WERI-Rb-1 (cell line): ENCODE data around the gene TRAPPC3L.
"Not testable (repeated sequence)": the region's sequence is repeated elsewhere in the genome, so short reads cannot be mapped to it uniquely, and the experiment has no call there.

Source experiments
- DNase-seq: peaks from one replicate; pipeline ENCODE4 v3.0.0-alpha.2; 2020
- H3K27ac ChIP-seq: fragments of 250-450 bp; sonication (Bioruptor Pico); 2 replicates; pipeline ENCODE4 v1.5.1; 2020; ENCODE audit warnings: mild to moderate bottlenecking, moderate library complexity
- H3K27me3 ChIP-seq: fragments of 250-450 bp; sonication (Bioruptor Pico); 2 replicates; pipeline ENCODE4 v1.5.1; 2021; ENCODE audit warnings: mild to moderate bottlenecking, low read depth, moderate library complexity; ENCODE audit not compliant: insufficient read depth, severe bottlenecking
- H3K36me3 ChIP-seq: fragments of 250-450 bp; sonication (Bioruptor Pico); 2 replicates; pipeline ENCODE4 v1.5.1; 2020; ENCODE audit warnings: mild to moderate bottlenecking, moderate library complexity
- H3K4me3 ChIP-seq: 2 replicates; pipeline ENCODE4 v1.5.1; 2011; ENCODE audit warnings: low read depth, mild to moderate bottlenecking, control low read depth, low read length
- H3K9me3 ChIP-seq: fragments of 250-450 bp; sonication (Bioruptor Pico); 2 replicates; pipeline ENCODE4 v1.5.1; 2021; ENCODE audit warnings: mild to moderate bottlenecking, moderate library complexity; ENCODE audit not compliant: severe bottlenecking
- TF ChIP-seq, protein P1 (sequence below): IDR thresholded peaks from 2 replicates; pipeline ENCODE4 v1.5.1; 2011; ENCODE audit warnings: low read depth, mild to moderate bottlenecking, control low read depth, inconsistent platforms, low read length

TRAPPC3L gene

DNA sequence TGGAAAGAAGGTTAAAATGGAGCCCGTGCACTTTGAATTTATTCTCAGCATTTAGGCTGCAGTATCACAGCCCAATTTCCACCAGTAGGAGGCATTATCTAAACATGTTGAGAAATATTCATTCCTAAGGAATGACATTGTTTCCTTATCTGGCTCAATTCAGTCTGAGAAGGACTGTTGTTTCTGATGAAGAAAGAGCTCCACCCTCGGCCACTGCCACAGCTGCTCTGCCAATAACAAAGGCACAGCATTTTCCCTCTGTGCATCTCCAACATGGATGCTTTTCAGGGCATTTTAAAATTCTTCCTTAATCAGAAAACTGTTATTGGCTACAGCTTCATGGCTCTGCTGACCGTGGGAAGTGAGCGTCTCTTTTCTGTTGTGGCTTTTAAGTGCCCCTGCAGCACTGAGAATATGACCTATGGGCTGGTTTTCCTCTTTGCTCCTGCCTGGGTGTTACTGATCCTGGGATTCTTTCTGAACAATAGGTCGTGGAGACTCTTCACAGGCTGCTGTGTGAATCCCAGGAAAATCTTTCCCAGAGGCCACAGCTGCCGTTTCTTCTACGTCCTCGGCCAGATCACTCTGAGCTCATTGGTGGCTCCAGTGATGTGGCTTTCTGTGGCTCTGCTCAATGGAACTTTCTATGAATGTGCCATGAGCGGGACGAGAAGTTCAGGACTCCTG is 33.9 kb downstream of the TRAPPC3L start, which contains the start of gene CALHM5:
Gene CALHM5, plus strand, starts transcription at position 216 of the 687 bp plus-strand sequence. Its CDS starts 58 bp downstream, at position 274.
- no peak within 1 kb of the TSS for H3K27ac ChIP-seq
- TF ChIP-seq, protein P1, sequence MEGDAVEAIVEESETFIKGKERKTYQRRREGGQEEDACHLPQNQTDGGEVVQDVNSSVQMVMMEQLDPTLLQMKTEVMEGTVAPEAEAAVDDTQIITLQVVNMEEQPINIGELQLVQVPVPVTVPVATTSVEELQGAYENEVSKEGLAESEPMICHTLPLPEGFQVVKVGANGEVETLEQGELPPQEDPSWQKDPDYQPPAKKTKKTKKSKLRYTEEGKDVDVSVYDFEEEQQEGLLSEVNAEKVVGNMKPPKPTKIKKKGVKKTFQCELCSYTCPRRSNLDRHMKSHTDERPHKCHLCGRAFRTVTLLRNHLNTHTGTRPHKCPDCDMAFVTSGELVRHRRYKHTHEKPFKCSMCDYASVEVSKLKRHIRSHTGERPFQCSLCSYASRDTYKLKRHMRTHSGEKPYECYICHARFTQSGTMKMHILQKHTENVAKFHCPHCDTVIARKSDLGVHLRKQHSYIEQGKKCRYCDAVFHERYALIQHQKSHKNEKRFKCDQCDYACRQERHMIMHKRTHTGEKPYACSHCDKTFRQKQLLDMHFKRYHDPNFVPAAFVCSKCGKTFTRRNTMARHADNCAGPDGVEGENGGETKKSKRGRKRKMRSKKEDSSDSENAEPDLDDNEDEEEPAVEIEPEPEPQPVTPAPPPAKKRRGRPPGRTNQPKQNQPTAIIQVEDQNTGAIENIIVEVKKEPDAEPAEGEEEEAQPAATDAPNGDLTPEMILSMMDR: no peak
- no peak for DNase-seq
- no peak within 1 kb of the TSS for H3K4me3 ChIP-seq
- H3K27me3 ChIP-seq: no peaks in the 10 kb centered on the region
- no peaks in the 10 kb centered on the region for H3K9me3 ChIP-seq
- no peaks in the 10 kb centered on the region for H3K36me3 ChIP-seq

DNA sequence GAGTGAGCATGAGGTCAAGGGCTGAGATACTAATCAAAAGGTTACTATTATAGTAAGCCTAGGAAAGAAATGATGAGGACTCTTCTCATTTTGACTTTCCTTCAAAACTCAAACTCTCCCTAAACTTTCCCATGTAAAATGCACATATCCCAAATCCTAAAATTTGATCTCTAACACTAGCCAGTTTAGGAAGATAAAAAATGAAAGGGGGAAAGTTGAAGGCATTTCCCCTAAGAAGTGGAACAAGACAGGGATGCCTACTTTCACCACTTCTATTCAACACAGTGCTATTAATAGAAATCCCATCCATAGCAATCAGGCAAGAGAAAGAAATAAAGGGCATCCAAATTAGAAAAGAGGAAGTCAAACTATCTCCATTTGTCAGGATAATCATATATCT is 37.0 kb downstream of the TRAPPC3L start:
- H3K27me3 ChIP-seq: no peaks in the 10 kb centered on the region
- no peak overlapping the region for H3K4me3 ChIP-seq
- no peak overlapping the region for H3K27ac ChIP-seq
- DNase-seq: no peak
- no peaks in the 10 kb centered on the region for H3K9me3 ChIP-seq
- no peaks in the 10 kb centered on the region for H3K36me3 ChIP-seq
- TF ChIP-seq, protein P1: no peak

DNA sequence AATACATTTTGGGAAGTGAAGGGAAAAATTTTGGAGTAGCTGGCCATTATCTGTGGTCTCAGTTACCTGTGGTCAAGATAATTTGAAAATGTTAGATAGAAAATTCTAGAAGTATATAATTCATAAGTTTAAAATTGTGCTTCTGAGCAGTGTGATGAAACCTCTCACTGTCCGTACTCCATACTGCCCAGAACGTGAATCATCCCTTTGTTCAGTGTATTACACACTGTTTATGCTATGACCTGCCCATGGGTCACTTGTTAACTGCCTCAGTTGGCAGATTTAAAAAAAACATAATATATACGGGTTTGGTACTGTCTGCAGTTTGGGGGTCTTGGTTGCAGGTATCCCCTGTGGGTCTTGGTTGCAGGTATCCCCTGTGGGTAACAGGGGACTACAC is 38.2 kb downstream of the TRAPPC3L start:
- no peak overlapping the region for H3K27ac ChIP-seq
- no peak overlapping the region for H3K4me3 ChIP-seq
- TF ChIP-seq, protein P1: no peak
- H3K9me3 ChIP-seq: no peaks in the 10 kb centered on the region
- no peak for DNase-seq
- no peaks in the 10 kb centered on the region for H3K36me3 ChIP-seq
- no peaks in the 10 kb centered on the region for H3K27me3 ChIP-seq

DNA sequence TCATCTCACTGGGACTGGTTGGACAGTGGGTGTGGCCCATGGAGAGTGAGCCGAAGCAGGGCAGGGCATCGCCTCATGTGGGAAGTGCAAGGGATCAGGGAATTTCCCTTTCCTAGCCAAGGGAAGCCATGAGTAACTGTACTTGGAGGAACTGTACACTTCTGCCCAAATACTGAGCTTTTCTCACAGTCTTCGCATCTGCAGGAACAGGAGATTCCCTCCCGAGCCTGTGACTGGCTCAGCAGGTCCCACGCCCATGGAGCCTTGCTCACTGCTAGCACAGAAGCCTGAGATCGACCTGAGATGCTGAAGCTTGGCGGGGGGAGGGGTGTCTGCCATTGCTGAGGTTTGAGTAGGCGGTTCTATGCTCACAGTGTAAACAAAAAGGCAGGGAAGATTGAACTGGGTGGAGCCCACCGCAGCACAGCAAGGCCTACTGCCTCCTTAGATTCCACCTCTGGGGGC is 44.5 kb downstream of the TRAPPC3L start:
- no peaks in the 10 kb centered on the region for H3K27me3 ChIP-seq
- no peaks in the 10 kb centered on the region for H3K36me3 ChIP-seq
- TF ChIP-seq, protein P1: no peak
- no peak overlapping the region for H3K4me3 ChIP-seq
- no peaks in the 10 kb centered on the region for H3K9me3 ChIP-seq
- H3K27ac ChIP-seq: no peak overlapping the region
- no peak for DNase-seq

DNA sequence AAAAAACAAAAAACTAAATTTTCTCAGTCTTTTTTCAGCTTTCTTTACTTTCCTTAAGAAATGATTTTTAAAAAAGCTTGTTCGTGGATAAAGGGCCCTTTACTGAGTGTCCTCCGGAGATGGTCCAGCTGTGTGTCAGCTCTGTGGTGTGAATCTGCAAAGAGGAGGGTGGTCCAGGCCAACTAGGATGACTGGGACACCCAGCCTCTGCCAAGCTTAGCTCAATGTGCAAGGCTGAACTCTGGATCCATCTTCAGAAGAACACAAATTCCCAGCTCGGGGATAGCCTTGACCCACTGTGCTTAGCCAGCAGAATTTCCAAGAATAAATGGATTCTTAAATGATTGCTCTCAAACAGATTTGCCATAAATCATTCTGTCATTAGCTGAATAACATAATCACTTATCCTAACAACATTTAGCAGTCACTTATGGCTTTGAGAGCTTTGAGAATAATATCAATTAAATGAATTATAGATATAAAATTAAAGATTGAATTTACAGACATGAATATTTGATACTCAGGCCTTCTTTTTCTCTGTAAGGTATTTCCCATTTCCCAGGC is 48.3 kb downstream of the TRAPPC3L start:
- no peaks in the 10 kb centered on the region for H3K9me3 ChIP-seq
- TF ChIP-seq, protein P1: no peak
- no peak overlapping the region for H3K27ac ChIP-seq
- H3K27me3 ChIP-seq: no peaks in the 10 kb centered on the region
- H3K4me3 ChIP-seq: no peak overlapping the region
- no peaks in the 10 kb centered on the region for H3K36me3 ChIP-seq
- DNase-seq: no peak

DNA sequence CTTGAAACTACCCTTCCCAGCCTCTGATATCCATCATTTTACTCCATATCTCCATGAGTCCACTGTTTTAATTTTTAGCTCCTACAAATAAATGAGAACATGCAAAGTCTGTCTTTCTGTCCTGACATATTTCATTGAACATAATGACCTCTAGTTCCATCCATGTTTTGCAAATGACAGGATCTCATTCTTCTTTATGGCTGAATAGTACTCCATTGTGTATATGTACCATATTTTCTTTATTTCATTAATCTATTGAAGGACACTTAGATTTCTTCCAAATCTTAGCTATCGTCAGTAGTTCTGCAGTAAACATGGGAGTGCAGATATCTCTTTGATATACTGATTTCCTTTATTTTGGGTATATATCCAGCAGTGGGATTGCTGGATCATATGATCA is 50.3 kb downstream of the TRAPPC3L start:
- H3K36me3 ChIP-seq, H3K27me3 ChIP-seq, DNase-seq, H3K4me3 ChIP-seq, H3K27ac ChIP-seq, H3K9me3 ChIP-seq: not testable (repeated sequence)
